ENCODE measurements around the gene WDR7.

WDR7 gene

GRCh38 chr18:56974141-56974540, 323.0 kb downstream of the WDR7 start:
- TF ChIP-seq EGR1 (IDR thresholded peaks at IDR 0.05) (no peak), EP300 (IDR thresholded peaks at IDR 0.05; ENCODE audit: borderline replicate concordance) (no peak), TCF12 (IDR thresholded peaks at IDR 0.05; ENCODE audit: low read depth) (no peak)

- TF ChIP-seq ZBTB7A (IDR thresholded peaks at IDR 0.05; ENCODE audit: low read depth), result no peak
- no peak for TF ChIP-seq CEBPB (IDR thresholded peaks at IDR 0.05)
- TF ChIP-seq USF1 (IDR thresholded peaks at IDR 0.05), result no peak
- no peak for TF ChIP-seq YY1 (IDR thresholded peaks at IDR 0.05; ENCODE audit: low read depth)
- no peak for TF ChIP-seq NFIC (IDR thresholded peaks at IDR 0.05)
These were observed 324.1 kb downstream of the WDR7 start for GRCh38 chr18:56975276-56975675.

GRCh38 chr18:56977309-56977708, 326.1 kb downstream of the WDR7 start:
- no peak for TF ChIP-seq TCF12 (IDR thresholded peaks at IDR 0.05; ENCODE audit: low read depth)
- no peak for TF ChIP-seq EP300 (IDR thresholded peaks at IDR 0.05; ENCODE audit: borderline replicate concordance)
- TF ChIP-seq USF1 (IDR thresholded peaks at IDR 0.05), result no peak
- no peak for TF ChIP-seq CEBPB (IDR thresholded peaks at IDR 0.05)
- no peak for TF ChIP-seq NFIC (IDR thresholded peaks at IDR 0.05)
- TF ChIP-seq RAD21 (IDR thresholded peaks at IDR 0.05; ENCODE audit: low read depth), result no peak
- no peak for TF ChIP-seq ZBTB7A (IDR thresholded peaks at IDR 0.05; ENCODE audit: low read depth)
- TF ChIP-seq MAX (IDR thresholded peaks at IDR 0.05), result no peak
- TF ChIP-seq REST (IDR thresholded peaks at IDR 0.05; ENCODE audit: low read depth), result no peak
- TF ChIP-seq FOXM1 (IDR thresholded peaks at IDR 0.05; ENCODE audit: borderline replicate concordance, low read depth), result no peak
- TF ChIP-seq TAF1 (IDR thresholded peaks at IDR 0.05; ENCODE audit: low read depth), result no peak
- TF ChIP-seq CREB1 (IDR thresholded peaks at IDR 0.05; ENCODE audit: low read depth), result no peak
- no peak for TF ChIP-seq YY1 (IDR thresholded peaks at IDR 0.05; ENCODE audit: low read depth)
- TF ChIP-seq TEAD4 (IDR thresholded peaks at IDR 0.05), result no peak
- TF ChIP-seq EGR1 (IDR thresholded peaks at IDR 0.05), result no peak

- TF ChIP-seq TEAD4 (IDR thresholded peaks at IDR 0.05) (no peak), MAX (IDR thresholded peaks at IDR 0.05) (no peak), ZBTB7A (IDR thresholded peaks at IDR 0.05; ENCODE audit: low read depth) (no peak), TCF12 (IDR thresholded peaks at IDR 0.05; ENCODE audit: low read depth) (no peak), RAD21 (IDR thresholded peaks at IDR 0.05; ENCODE audit: low read depth) (no peak)
These were observed 326.6 kb downstream of the WDR7 start for GRCh38 chr18:56977771-56978170.

GRCh38 chr18:56980151-56980550, 329.0 kb downstream of the WDR7 start:
- TF ChIP-seq TEAD4 (IDR thresholded peaks at IDR 0.05), result no peak

- TF ChIP-seq MAX (IDR thresholded peaks at IDR 0.05) (no peak), NFIC (IDR thresholded peaks at IDR 0.05) (no peak), RAD21 (IDR thresholded peaks at IDR 0.05; ENCODE audit: low read depth) (no peak), USF1 (IDR thresholded peaks at IDR 0.05) (no peak), TCF12 (IDR thresholded peaks at IDR 0.05; ENCODE audit: low read depth) (no peak), CREB1 (IDR thresholded peaks at IDR 0.05; ENCODE audit: low read depth) (no peak), EP300 (IDR thresholded peaks at IDR 0.05; ENCODE audit: borderline replicate concordance) (no peak), TAF1 (IDR thresholded peaks at IDR 0.05; ENCODE audit: low read depth) (no peak), YY1 (IDR thresholded peaks at IDR 0.05; ENCODE audit: low read depth) (no peak), EGR1 (IDR thresholded peaks at IDR 0.05) (no peak), FOXM1 (IDR thresholded peaks at IDR 0.05; ENCODE audit: borderline replicate concordance, low read depth) (no peak), ZBTB7A (IDR thresholded peaks at IDR 0.05; ENCODE audit: low read depth) (no peak), TEAD4 (IDR thresholded peaks at IDR 0.05) (no peak), CEBPB (IDR thresholded peaks at IDR 0.05) (no peak), REST (IDR thresholded peaks at IDR 0.05; ENCODE audit: low read depth) (no peak)
These were observed 331.6 kb downstream of the WDR7 start for GRCh38 chr18:56982766-56983165.
